ENCODE data around the gene ARHGAP32. TPM values are rescaled to one million over a fixed set of nuclear protein-coding genes. Genes with fewer than 3 reads are reported as not detected.
"Not testable (repeated sequence)": the region's sequence is repeated elsewhere in the genome, so short reads cannot be mapped to it uniquely, and the experiment has no call there.

Gene ARHGAP32
- total and polyA plus RNA-seq, 7 experiments from 2014 or later: 2.3 to 10.5 (median 4.9) TPM

- CTCF ChIA-PET: no interaction called here
- Mint-ChIP-seq H3K27me3 (peaks cover 8 to 17% (median 10%) of the 10 kb centered on the region in 5 donors), H3K4me3 (no peak overlapping the region), H3K36me3 (peaks cover 0 to 3% (median 0%) of the 10 kb centered on the region in 5 donors), H3K27ac (no peak overlapping the region), H3K4me1 (peaks cover 0 to 4% (median 0%) of the 10 kb centered on the region in 7 donors), H3K9me3 (peaks cover 0 to 4% (median 0%) of the 10 kb centered on the region in 11 donors)
- POLR2A ChIA-PET: no interaction called here
- no peaks in the 10 kb centered on the region for H3K9me3 ChIP-seq (ENCODE audit: control insufficient read depth in 2 of 3, low read length in 3 of 3)
- no peaks in the 10 kb centered on the region for H3K4me1 ChIP-seq (ENCODE audit: control insufficient read depth in 2 of 2, insufficient read depth in 2 of 2, low read length in 2 of 2)
- H3K36me3 ChIP-seq (ENCODE audit: control insufficient read depth in 2 of 3, insufficient read depth in 3 of 3, low read length in 3 of 3): no peaks in the 10 kb centered on the region
- ATAC-seq (no peak), DNase-seq (no peak)
- H3K27me3 ChIP-seq (ENCODE audit: control insufficient read depth in 2 of 2, insufficient read depth in 2 of 2, low read length in 2 of 2): no peaks in the 10 kb centered on the region
- H3K4me3 ChIP-seq (ENCODE audit: low read length): no peak overlapping the region
- no peak overlapping the region for H3K27ac ChIP-seq (ENCODE audit: low read depth, low read length)
- intact Hi-C loops (cut with micrococcal nuclease): no loop called here
These were observed 271.5 kb downstream of the ARHGAP32 start for GRCh38 chr11:128920666-128921065.

GRCh38 chr11:128919635-128920034, 272.5 kb downstream of the ARHGAP32 start:
- H3K4me3 Mint-ChIP-seq; H3K36me3 ChIP-seq (ENCODE audit: control insufficient read depth in 2 of 3, insufficient read depth in 3 of 3, low read length in 3 of 3); H3K27me3 ChIP-seq (ENCODE audit: control insufficient read depth in 2 of 2, insufficient read depth in 2 of 2, low read length in 2 of 2); H3K27ac ChIP-seq (ENCODE audit: low read depth, low read length); CTCF ChIA-PET; H3K4me1 Mint-ChIP-seq; H3K9me3 Mint-ChIP-seq; intact Hi-C loops (cut with micrococcal nuclease); ATAC-seq; POLR2A ChIA-PET; H3K4me3 ChIP-seq (ENCODE audit: low read length); H3K27ac Mint-ChIP-seq; H3K9me3 ChIP-seq (ENCODE audit: control insufficient read depth in 2 of 3, low read length in 3 of 3); H3K4me1 ChIP-seq (ENCODE audit: control insufficient read depth in 2 of 2, insufficient read depth in 2 of 2, low read length in 2 of 2); DNase-seq; H3K36me3 Mint-ChIP-seq: not testable (repeated sequence)
- H3K27me3 Mint-ChIP-seq: peaks cover 7 to 23% (median 15%) of the 10 kb centered on the region in 5 donors

GRCh38 chr11:128919216-128919615, 272.9 kb downstream of the ARHGAP32 start:
- ATAC-seq (no peak), DNase-seq (no peak)
- intact Hi-C loops (cut with micrococcal nuclease): no loop called here
- Mint-ChIP-seq H3K27me3 (peaks cover 7 to 23% (median 15%) of the 10 kb centered on the region in 5 donors), H3K9me3 (peaks cover 0 to 6% (median 0%) of the 10 kb centered on the region in 11 donors), H3K4me1 (peaks cover 0 to 4% (median 0%) of the 10 kb centered on the region in 7 donors), H3K4me3 (no peak overlapping the region), H3K36me3 (peaks cover 0 to 6% (median 0%) of the 10 kb centered on the region in 5 donors), H3K27ac (no peak overlapping the region)
- no peaks in the 10 kb centered on the region for H3K9me3 ChIP-seq (ENCODE audit: control insufficient read depth in 2 of 3, low read length in 3 of 3)
- ChIA-PET POLR2A (no interaction called here), CTCF (no interaction called here)
- no peaks in the 10 kb centered on the region for H3K36me3 ChIP-seq (ENCODE audit: control insufficient read depth in 2 of 3, insufficient read depth in 3 of 3, low read length in 3 of 3)
- H3K4me1 ChIP-seq (ENCODE audit: control insufficient read depth in 2 of 2, insufficient read depth in 2 of 2, low read length in 2 of 2): no peaks in the 10 kb centered on the region
- no peak overlapping the region for H3K27ac ChIP-seq (ENCODE audit: low read depth, low read length)
- H3K4me3 ChIP-seq (ENCODE audit: low read length): no peak overlapping the region
- H3K27me3 ChIP-seq (ENCODE audit: control insufficient read depth in 2 of 2, insufficient read depth in 2 of 2, low read length in 2 of 2): no peaks in the 10 kb centered on the region

GRCh38 chr11:128917144-128917724, 274.9 kb downstream of the ARHGAP32 start:
- no peak for ATAC-seq
- H3K27ac Mint-ChIP-seq: peak overlapping the region in 1 of 9 donors; percentile 16

GRCh38 chr11:128916681-128917080, 275.4 kb downstream of the ARHGAP32 start:
- intact Hi-C loops (cut with micrococcal nuclease): no loop called here
- H3K9me3 Mint-ChIP-seq: peaks cover 0 to 6% (median 0%) of the 10 kb centered on the region in 11 donors

More at GRCh38 chr11:128917144-128917724, 274.9 kb downstream of the ARHGAP32 start:
- Histone ChIP-seq H3K36me3 (ENCODE audit: control insufficient read depth in 2 of 3, insufficient read depth in 3 of 3, low read length in 3 of 3) (no peaks in the 10 kb centered on the region), H3K27ac (ENCODE audit: low read depth, low read length) (no peak overlapping the region), H3K4me3 (ENCODE audit: low read length) (no peak overlapping the region), H3K27me3 (ENCODE audit: control insufficient read depth in 2 of 2, insufficient read depth in 2 of 2, low read length in 2 of 2) (no peaks in the 10 kb centered on the region), H3K9me3 (ENCODE audit: control insufficient read depth in 2 of 3, low read length in 3 of 3) (no peaks in the 10 kb centered on the region), H3K4me1 (ENCODE audit: control insufficient read depth in 2 of 2, insufficient read depth in 2 of 2, low read length in 2 of 2) (no peaks in the 10 kb centered on the region)
- ChIA-PET CTCF (no interaction called here), POLR2A (no interaction called here)
- no peak for DNase-seq
- Mint-ChIP-seq H3K4me3 (no peak overlapping the region), H3K27me3 (peaks cover 9 to 29% (median 22%) of the 10 kb centered on the region in 5 donors), H3K9me3 (peaks cover 0 to 6% (median 0%) of the 10 kb centered on the region in 11 donors), H3K36me3 (peaks cover 0 to 6% (median 0%) of the 10 kb centered on the region in 5 donors), H3K4me1 (peaks cover 0 to 4% (median 0%) of the 10 kb centered on the region in 7 donors)
- intact Hi-C loops (cut with micrococcal nuclease): no loop called here

GRCh38 chr11:128916037-128916572, 276.0 kb downstream of the ARHGAP32 start:
- Histone ChIP-seq H3K27ac (ENCODE audit: low read depth, low read length) (no peak overlapping the region), H3K9me3 (ENCODE audit: control insufficient read depth in 2 of 3, low read length in 3 of 3) (no peaks in the 10 kb centered on the region), H3K27me3 (ENCODE audit: control insufficient read depth in 2 of 2, insufficient read depth in 2 of 2, low read length in 2 of 2) (no peaks in the 10 kb centered on the region), H3K36me3 (ENCODE audit: control insufficient read depth in 2 of 3, insufficient read depth in 3 of 3, low read length in 3 of 3) (no peaks in the 10 kb centered on the region), H3K4me1 (ENCODE audit: control insufficient read depth in 2 of 2, insufficient read depth in 2 of 2, low read length in 2 of 2) (no peaks in the 10 kb centered on the region), H3K4me3 (ENCODE audit: low read length) (no peak overlapping the region)
- peaks cover 0 to 4% (median 0%) of the 10 kb centered on the region in 7 donors for H3K4me1 Mint-ChIP-seq
- H3K27ac Mint-ChIP-seq: no peak overlapping the region
- no peak overlapping the region for H3K4me3 Mint-ChIP-seq
- H3K27me3 Mint-ChIP-seq: peaks cover 9 to 37% (median 22%) of the 10 kb centered on the region in 5 donors
- intact Hi-C loops (cut with micrococcal nuclease): no loop called here
- POLR2A ChIA-PET: no interaction called here
- no peak for ATAC-seq
- H3K9me3 Mint-ChIP-seq: peaks cover 0 to 6% (median 0%) of the 10 kb centered on the region in 11 donors
- DNase-seq: no peak
- CTCF ChIA-PET: no interaction called here
- H3K36me3 Mint-ChIP-seq: peaks cover 0 to 6% (median 0%) of the 10 kb centered on the region in 5 donors

More at GRCh38 chr11:128916681-128917080, 275.4 kb downstream of the ARHGAP32 start:
- Histone ChIP-seq H3K4me3 (ENCODE audit: low read length) (no peak overlapping the region), H3K36me3 (ENCODE audit: control insufficient read depth in 2 of 3, insufficient read depth in 3 of 3, low read length in 3 of 3) (no peaks in the 10 kb centered on the region), H3K4me1 (ENCODE audit: control insufficient read depth in 2 of 2, insufficient read depth in 2 of 2, low read length in 2 of 2) (no peaks in the 10 kb centered on the region), H3K27me3 (ENCODE audit: control insufficient read depth in 2 of 2, insufficient read depth in 2 of 2, low read length in 2 of 2) (no peaks in the 10 kb centered on the region), H3K27ac (ENCODE audit: low read depth, low read length) (no peak overlapping the region), H3K9me3 (ENCODE audit: control insufficient read depth in 2 of 3, low read length in 3 of 3) (no peaks in the 10 kb centered on the region)
- Mint-ChIP-seq H3K27ac (no peak overlapping the region), H3K4me1 (peaks cover 0 to 4% (median 0%) of the 10 kb centered on the region in 7 donors), H3K27me3 (peaks cover 9 to 32% (median 19%) of the 10 kb centered on the region in 5 donors), H3K4me3 (no peak overlapping the region), H3K36me3 (peaks cover 0 to 6% (median 0%) of the 10 kb centered on the region in 5 donors)
- ChIA-PET CTCF (no interaction called here), POLR2A (no interaction called here)
- ATAC-seq (no peak), DNase-seq (no peak)

GRCh38 chr11:128915149-128915521, 277.0 kb downstream of the ARHGAP32 start:
- ATAC-seq (no peak), DNase-seq (no peak)
- no peaks in the 10 kb centered on the region for H3K9me3 ChIP-seq (ENCODE audit: control insufficient read depth in 2 of 3, low read length in 3 of 3)
- no peak overlapping the region for H3K27ac ChIP-seq (ENCODE audit: low read depth, low read length)
- no peak overlapping the region for H3K4me3 ChIP-seq (ENCODE audit: low read length)
- POLR2A ChIA-PET: no interaction called here
- H3K36me3 Mint-ChIP-seq: peaks cover 0 to 6% (median 0%) of the 10 kb centered on the region in 5 donors
- H3K4me3 Mint-ChIP-seq: no peak overlapping the region
- H3K36me3 ChIP-seq (ENCODE audit: control insufficient read depth in 2 of 3, insufficient read depth in 3 of 3, low read length in 3 of 3): no peaks in the 10 kb centered on the region
- peaks cover 10 to 46% (median 25%) of the 10 kb centered on the region in 5 donors for H3K27me3 Mint-ChIP-seq
- no peaks in the 10 kb centered on the region for H3K4me1 ChIP-seq (ENCODE audit: control insufficient read depth in 2 of 2, insufficient read depth in 2 of 2, low read length in 2 of 2)
- intact Hi-C loops (cut with micrococcal nuclease): no loop called here
- peaks cover 0 to 4% (median 0%) of the 10 kb centered on the region in 7 donors for H3K4me1 Mint-ChIP-seq
- H3K27me3 ChIP-seq (ENCODE audit: control insufficient read depth in 2 of 2, insufficient read depth in 2 of 2, low read length in 2 of 2): no peaks in the 10 kb centered on the region
- CTCF ChIA-PET: no interaction called here
- H3K27ac Mint-ChIP-seq: no peak overlapping the region
- H3K9me3 Mint-ChIP-seq: peaks cover 0 to 6% (median 0%) of the 10 kb centered on the region in 11 donors
